HG03097 (cell line): ENCODE data around the gene R3HDM1.
"Not testable (repeated sequence)": the region's sequence is repeated elsewhere in the genome, so short reads cannot be mapped to it uniquely, and the experiment has no call there.

ENCODE experiments used
- ATAC-seq: cut with Tn5 transposase; IDR thresholded peaks from one replicate; pipeline ENCODE4 v1.9.1; 2021; ENCODE audit not compliant: unreplicated experiment, low FRiP score

Gene R3HDM1

GRCh38 chr2:135637456-135638087 is 106.3 kb downstream of the R3HDM1 start:
- ATAC-seq: no peak

GRCh38 chr2:135638825-135639224 is 107.5 kb downstream of the R3HDM1 start:
- ATAC-seq: no peak

- ATAC-seq: no peak
Observed at GRCh38 chr2:135641156-135642068, 110.1 kb downstream of the R3HDM1 start.

GRCh38 chr2:135647836-135648579 is 116.7 kb downstream of the R3HDM1 start:
- ATAC-seq: no peak

GRCh38 chr2:135650721-135651120 is 119.4 kb downstream of the R3HDM1 start:
- no peak for ATAC-seq

GRCh38 chr2:135651717-135652116 is 120.4 kb downstream of the R3HDM1 start:
- ATAC-seq: no peak

GRCh38 chr2:135654239-135654638 is 123.0 kb downstream of the R3HDM1 start:
- ATAC-seq: not testable (repeated sequence)

- no peak for ATAC-seq
Observed at GRCh38 chr2:135657806-135658582, 126.7 kb downstream of the R3HDM1 start.

- ATAC-seq: no peak
Observed at GRCh38 chr2:135662088-135662487, 130.8 kb downstream of the R3HDM1 start.

GRCh38 chr2:135663148-135663700 is 131.9 kb downstream of the R3HDM1 start:
- ATAC-seq: no peak

- ATAC-seq: peak; percentile 59
Observed at GRCh38 chr2:135664623-135665068, 133.4 kb downstream of the R3HDM1 start.

GRCh38 chr2:135667045-135667444 is 135.8 kb downstream of the R3HDM1 start:
- no peak for ATAC-seq

- ATAC-seq: no peak
Observed at GRCh38 chr2:135674453-135674852, 143.2 kb downstream of the R3HDM1 start.

- ATAC-seq: no peak
Observed at GRCh38 chr2:135676031-135676430, 144.7 kb downstream of the R3HDM1 start.

- ATAC-seq: no peak
Observed at GRCh38 chr2:135679125-135679524, 147.8 kb downstream of the R3HDM1 start.

GRCh38 chr2:135685361-135685760 is 154.1 kb downstream of the R3HDM1 start:
- ATAC-seq: no peak

GRCh38 chr2:135688978-135689377 is 157.7 kb downstream of the R3HDM1 start:
- no peak for ATAC-seq

GRCh38 chr2:135689679-135690078 is 158.4 kb downstream of the R3HDM1 start:
- ATAC-seq: no peak

- ATAC-seq: no peak
Observed at GRCh38 chr2:135694711-135695110, 163.4 kb downstream of the R3HDM1 start.

GRCh38 chr2:135698838-135699237 is 167.6 kb downstream of the R3HDM1 start:
- no peak for ATAC-seq
